AG20443 (cell line): ENCODE results near the gene TMEM255A.

Experiments used
- DNase-seq: peaks from one replicate; pipeline ENCODE4 v3.0.0; 2012; ENCODE audit warnings: low spot score, mixed read lengths

Gene TMEM255A

DNA sequence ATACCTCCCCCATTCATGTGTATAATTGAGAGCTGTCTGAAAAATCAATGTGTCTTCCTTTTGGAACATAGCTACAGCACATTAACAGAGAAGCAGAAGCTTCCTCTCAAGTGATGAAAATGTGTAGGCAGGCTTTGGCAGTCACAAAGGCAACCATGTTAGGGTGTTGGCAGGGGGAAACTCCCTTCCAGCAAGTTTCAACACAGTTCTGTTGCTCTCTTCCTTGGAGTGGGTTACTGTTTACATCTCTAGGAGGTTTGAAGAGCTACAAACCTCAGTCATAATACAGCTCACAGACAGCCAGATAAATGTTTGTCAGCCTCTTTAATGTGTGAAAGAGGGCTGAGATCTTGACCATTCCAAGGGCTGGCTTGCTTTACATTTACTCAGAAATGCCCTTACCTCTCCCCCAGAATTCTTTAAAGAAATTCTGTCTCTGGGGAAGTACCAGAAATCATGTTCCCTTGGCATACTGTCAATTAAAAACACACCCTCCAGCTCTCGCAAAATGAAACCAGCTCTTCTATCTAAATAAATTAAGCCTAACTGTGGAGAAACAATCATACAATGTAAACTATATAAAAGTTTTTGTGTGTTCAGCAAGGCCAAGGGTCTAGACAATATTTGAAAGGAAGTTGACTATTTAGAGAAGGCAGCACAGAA is 41.8 kb downstream of the TMEM255A start:
- DNase-seq, result no peak

DNA sequence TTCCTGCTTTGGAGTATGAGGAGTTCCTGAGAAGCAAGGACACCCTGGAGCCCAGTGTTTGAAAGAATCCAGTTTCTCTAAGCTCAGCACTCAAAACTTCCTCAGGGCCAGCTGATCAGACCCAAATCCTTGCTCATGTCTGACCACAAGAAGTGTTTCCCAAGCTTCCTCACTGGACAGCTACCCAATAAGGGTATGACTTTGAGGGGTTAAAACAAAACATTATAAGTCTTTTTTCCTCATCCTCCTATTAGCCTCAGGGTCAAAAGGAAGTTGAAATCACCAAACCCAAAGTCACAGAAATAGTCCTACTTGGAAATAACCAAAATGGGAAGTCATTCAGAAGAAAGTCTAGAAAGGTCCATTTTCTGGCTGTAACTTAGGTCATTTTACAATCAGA is 46.9 kb downstream of the TMEM255A start:
- DNase-seq, result no peak

DNA sequence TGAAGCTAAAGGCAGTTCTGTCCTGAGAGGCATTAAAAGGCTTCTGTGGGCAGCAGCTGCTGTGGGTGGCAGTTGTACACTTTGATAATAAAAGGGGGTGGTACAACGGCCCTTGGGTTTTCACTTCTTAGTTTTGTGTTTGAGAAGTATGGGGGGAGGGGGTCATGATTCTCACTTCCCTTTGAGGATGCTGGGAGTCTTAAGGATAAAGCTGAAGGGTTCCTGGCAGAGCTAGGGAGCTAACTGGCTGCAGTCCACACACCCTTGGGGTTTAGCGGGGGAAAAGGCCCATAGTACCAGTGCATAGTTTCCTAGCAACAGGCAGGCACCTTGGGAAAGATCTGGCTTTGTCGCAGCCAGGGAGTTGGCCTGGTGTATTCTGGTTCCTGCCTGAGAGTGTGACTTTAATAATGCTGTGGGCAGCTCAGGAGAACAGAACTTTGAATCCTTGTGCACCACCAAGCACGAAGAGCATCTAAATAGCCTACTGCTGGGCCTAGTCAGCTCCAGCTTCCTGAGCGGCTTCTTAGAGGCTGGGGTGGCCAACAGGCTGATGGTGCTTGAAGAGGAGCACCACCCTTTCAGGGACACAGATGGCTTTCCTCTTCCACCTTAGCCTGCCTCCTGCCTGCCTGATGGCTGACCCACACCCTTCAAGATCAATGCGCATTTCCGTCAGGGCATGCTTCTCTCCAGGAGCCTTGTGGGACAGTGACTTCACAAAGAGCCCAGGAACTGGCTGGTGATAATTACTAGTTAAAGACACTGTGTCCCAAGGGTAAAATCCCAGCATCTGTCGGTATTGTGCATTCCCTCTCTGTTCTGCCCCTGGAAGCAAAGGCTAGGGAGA is 48.2 kb downstream of the TMEM255A start:
- DNase-seq, result no peak

DNA sequence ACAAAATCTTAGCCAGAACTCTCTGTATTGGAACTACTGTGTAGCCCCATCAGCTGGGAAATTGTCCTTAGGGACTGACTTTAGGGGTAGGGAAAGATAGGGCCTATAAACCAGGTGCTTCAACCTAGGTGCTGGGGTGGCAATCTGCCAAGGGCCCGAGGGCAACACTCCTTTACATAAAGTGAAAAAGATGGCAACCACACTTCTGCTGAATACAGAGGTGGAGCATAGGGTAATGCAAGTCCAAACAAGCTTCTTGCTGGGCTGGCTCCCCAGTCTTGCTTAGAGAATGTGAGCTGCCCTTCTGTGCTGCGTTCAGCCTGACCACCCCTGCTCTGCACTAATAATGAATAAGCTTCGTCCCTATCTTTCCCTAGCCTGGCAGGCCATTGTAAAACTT is 50.9 kb downstream of the TMEM255A start:
- no peak for DNase-seq

DNA sequence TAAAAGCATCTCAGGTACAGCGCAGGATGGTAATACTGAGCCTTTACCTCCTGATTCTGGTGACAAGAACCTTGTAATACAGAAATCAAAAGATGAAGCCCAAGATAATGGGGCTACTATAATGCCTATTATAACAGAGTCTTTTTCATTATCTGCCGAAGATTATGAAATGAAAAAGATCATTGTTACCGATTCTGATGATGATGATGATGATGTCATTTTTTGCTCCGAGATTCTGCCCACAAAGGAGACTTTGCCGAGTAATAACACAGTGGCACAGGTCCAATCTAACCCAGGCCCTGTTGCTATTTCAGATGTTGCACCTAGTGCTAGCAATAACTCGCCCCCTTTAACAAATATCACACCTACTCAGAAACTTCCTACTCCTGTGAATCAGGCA is 57.5 kb downstream of the TMEM255A start:
- no peak for DNase-seq

DNA sequence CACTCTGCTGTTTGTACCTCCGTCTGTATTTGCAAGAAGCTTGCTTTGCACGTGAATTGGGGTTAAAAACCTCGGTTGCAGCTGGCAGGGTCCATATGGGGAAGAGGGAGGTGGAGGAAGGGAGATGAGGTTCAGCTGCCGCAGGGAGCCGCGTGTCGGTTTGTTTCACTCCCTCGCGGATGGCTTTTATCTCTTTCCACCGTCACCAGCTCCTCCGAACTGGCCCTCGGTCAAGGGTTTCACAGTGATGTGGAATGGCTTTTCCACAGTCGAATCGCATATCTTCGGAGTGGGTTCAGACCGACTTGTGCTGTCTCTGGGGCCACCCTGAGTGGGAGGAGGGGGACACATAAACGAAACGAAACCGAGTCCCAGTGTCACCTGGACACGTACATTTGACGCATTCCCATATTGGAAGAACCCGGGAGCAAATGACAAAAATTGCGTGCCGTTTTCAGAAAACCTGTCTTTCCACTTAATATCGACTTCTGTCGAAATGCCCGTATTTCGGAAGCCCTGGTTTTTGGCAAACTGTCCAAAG is 59.7 kb downstream of the TMEM255A start:
- DNase-seq, result peak; percentile 43

DNA sequence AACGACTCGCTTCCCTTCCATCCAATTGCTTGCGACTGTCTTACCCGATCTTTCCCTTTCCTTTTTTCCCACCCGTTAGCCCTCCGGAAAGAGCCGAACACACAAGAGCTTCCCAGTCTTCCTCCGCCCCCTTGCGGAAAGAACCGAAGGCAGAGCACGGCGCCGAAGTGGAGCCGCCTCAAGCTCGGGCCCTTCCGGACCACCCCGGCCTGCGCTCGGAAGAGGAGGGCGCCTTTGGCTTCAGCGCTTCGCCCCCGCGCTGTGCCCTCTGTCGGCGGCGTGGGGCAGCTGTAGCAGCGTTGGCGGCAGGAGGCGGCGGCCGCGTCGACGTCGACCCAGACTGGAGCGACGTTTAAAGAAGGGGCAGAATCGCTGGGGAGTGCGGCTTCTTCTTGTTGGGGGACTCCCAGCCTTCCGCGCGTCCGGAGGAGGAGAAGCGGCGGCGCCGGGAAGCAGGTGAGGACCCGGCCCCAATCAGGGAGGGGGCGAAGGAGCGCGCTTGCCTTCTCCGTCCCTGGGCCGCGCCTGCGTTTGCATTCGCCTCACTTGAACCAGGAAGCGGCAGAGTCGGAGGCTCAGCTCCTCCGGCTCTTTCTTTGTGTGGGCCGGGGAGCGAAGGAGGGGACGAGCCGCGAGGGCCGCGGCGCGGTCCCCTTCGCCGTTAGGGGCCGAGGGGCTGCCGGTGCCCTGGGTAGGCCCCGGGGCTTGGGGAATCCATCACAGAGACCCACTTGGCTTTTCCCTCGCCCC is 60.6 kb downstream of the TMEM255A start, which contains the start of gene ZBTB33:
ZBTB33 (plus strand) TSS at position 291 of the 750 bp plus-strand sequence. CDS start 2,604 bp downstream, outside the sequence.
- DNase-seq, result peak; percentile 94

DNA sequence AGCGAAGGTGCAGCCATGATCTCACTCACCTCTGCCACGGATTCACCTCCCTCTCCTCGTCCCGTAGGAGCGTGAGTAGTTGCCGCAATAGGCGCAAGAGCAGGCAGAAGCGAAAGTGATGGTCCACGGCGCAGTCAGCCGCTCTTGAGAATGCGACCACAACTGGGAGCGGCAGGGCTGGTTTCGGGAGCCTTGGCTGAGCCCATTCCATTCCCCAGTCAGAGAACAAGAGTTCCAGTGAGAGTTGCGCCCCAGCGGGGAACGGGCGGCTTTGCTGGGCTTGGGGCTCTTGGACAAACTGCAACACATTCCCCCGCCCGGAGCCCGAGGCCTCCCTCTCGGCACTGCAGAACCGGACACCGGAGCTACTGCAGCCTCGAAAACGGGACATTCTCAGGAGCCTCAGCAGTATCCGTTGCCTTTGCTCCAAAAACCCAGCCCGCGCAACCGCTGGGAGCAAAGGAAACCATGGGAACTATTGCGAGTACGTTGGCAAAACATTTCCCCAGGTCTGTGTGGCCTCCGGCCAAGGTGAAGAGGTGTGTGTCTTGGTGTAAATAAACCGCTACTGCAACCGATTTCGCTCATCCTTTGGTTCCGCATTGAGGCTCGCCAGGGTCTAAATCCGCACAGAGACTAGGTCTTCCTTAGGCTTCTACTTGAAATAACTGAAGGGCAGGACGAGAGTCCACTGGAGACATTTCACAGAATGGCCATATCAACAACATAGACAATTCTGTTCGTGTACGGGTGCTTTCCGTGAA is 66.3 kb downstream of the TMEM255A start:
- peak; percentile 72 for DNase-seq

DNA sequence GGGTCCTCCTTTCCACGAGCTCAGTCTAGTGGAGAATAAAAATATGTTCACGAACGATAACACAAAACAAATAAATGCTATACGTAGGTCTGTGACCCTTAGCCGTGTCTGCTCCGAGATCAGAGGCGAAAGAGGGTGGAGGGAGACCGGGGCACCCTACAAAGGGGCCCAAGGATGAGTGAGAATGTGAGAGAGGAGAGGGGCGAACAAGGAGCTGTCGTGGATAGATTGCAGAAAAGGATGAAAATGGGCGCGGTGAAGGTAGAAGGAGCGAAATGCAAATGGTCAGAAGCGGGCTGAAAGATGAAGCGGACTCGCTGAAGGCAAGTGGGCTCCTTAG is 66.9 kb downstream of the TMEM255A start:
- DNase-seq, result no peak

DNA sequence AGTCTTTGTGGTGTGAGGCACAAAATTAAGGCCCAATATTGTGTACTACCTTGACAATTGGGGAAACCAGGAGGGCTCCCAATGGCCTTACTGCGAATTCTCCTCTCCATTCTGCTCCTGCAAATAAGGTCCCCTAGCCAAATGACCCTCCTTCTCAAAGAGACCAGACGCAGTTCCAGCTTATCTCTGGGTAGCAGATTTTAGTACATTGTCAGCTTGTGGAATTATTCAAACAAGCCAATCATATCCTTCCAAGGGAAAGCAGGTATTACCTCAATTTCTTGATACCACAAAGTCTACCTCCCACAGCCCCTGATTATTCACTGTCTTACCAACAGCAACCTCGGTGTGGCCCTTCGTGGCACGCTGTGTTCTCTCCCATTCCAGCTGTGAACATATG is 68.4 kb downstream of the TMEM255A start:
- no peak for DNase-seq

DNA sequence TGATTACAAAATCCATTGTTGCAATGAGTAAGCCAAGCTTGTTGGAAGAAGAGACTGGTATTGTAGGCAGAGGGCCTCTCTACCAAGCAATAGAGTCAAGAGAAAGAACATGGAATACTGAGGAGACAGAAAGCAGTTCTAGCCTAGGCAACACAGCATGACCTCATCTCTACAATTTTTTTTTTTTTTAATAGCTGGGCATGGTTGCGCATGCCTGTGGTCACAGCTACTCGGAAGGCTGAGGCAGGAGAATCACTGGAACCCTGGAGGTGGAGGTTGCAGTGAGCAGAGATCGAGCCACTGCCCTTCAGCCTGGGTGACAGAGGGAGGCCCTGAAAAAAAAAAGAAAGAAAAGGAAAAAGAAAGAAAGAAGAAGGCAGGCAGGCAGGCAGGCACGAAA is 72.3 kb downstream of the TMEM255A start:
- no peak for DNase-seq

DNA sequence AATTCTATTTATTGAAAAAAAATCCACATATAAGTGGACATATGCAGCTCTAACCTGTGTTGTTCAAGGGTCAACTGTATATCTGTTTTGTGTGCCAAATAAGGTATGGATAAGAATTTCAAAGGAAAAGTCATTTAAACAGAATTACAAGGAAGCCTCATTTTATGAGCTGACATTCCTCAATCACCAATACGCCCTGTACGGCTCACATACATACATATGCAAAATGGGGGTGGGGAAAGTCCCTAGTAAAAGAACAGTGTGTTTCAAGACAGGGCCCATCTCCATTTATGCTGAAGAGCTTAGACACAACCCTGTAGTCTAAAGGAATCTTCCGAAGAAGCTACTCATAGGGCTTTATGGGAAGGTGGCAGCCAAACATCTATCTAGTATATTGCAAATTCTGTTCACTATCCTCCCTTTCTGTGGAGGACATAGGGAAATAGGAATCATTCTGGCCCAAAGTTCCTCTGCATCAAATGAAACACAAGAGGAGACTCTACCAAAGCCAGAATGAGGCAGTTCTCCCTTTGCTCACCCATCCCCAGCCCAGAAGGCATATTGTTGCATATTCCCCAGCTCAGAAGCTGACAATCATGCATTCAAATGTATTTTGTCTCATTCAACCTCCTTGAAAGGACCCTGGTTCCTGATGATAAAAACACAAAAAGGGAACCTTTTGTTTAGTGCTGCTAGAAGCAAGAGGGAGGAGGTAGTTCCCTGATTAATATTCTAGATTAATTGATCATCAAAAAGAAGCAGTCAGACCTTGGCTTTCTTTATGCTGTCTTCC is 74.4 kb downstream of the TMEM255A start:
- DNase-seq, result no peak

DNA sequence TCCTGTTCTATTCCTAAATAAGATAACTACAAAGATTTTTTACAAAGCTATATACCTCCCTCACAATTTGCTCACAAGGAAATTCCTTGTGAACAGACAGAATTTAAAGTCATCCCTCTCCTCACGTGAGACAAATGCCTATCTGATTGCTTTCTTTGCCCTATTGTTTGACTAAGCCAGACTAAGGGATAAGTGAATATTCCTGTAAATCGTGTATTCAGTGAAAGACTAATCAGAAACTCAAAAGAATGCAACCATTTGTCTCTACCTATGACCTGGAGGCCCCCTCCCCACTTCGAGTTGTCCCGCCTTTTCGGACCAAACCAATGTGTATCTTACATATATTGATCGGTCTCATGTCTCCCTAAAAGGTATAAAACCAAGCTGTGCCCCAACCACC is 76.0 kb downstream of the TMEM255A start:
- no peak for DNase-seq

DNA sequence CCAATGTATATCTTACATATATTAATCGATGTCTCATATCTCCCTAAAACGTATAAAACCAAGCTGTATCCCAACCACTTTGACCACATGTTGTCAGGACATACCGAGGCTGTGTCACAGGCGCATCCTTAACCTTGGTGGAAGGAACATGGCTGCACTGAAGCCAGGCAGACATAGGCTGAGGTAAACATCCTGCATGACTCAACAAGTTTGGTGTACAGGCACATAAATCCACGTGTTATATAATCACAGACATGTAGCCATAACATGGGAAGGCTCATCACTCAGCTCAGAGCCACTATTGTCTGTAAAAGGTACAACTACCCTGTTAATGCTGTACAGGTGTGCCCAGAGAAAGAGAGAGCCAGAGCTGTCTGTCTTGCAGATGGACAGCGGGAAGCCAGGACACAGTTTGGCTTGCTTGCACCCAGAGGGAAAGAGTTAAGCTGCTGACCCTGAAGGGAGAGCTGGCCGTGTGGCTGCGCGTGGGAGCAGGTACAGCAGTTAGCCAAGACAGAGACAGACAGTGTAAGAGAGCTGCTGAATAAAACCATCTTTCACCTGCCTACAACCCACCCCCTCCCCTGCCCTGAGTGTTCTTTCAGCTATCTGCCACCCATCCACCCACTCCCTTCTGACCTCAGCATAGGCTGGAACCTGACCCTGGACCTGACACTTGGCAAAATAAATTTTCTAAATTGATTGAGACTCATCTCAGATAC is 82.9 kb downstream of the TMEM255A start:
- no peak for DNase-seq

DNA sequence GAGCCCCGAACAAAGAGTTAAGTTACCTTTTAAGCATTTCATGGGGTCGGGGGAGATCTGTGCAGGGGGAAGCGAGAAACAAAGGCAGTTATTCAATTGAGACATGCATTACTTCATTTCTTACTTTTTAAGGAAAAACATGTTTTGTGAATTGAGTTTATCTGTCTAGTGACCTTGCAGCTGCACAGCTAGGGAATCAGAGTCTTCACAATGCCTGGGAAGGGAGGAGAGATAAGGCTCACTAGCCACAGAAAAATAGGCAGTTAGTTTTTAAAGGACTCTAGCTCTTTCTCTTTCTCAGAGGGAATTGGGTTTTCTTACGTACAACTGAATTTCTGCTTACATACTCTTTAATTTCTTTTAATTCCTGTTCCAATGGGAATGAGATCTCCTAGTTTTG is 86.9 kb downstream of the TMEM255A start:
- no peak for DNase-seq

DNA sequence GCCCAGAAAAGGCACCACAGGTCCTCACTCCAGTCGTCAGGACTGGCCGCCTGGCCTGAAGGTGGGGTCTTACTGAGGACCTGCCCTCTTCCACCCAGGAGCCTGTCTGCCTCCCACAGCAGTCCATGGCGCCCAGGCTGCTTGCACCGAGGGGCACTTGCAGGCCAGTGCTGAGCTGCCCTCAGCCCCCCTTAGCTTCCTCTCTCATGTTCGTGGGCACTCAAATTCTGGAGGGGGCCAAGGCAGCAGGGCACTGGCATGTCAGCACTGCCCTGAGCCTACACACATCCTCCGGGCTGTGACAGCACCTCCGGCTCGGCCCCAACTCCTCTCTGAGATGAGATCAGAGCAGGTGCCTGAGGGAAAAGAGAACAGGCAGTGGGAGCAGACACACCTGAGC is 87.9 kb downstream of the TMEM255A start:
- no peak for DNase-seq

DNA sequence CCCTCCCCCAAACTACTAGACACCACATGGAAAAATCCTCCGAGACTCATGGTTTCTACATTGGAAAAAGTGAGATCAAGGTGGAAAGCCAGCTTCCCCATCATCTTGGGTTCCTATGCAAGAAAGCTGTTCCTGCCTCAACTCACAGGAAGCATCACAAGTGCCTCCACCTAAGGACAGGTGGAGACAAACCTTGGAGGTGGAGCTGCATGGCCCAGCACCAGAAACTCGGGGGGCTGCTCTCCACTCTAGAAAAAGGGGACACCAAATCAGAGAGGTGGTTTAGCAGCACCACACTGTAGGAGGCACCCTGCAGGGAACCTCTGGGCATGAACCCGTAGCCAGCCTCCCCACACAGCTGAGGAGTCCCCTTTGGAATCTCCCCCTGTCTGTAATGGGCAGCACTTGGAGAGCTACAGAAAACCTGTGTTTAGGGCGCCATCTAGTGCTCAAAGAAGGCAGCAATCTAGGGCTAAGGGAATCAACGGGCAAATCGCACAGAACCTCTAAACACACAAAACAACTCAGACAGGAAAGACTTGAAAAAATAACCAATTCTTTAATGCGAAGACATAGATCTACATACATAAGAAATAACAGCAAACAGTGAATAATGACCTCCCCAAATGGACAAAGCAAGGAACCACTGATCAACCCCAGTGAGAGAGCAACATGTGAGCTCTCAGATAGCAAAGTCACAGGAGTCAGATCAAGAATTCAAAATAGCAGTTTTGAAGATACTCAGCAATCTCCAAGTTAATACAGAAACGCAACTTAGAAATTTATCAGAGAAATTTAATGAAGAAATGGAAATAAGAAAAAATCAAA is 97.6 kb downstream of the TMEM255A start:
- DNase-seq, result peak; percentile 66
